Heart right ventricle (tissue), 16 donors: ENCODE measurements around the gene PPP4R4. TPM values are rescaled to one million over a fixed set of nuclear protein-coding genes. Genes with fewer than 3 reads are reported as not detected.

ENCODE experiments used
- ATAC-seq, 8 donors: fragments of 200-7000 bp; cut with Tn5 transposase; one replicate each; pipeline ENCODE4 v1.9.1; 2020; ENCODE audit warnings: mild to moderate bottlenecking in 8 of 8, moderate library complexity in 8 of 8, moderate number of reproducible peaks in 1 of 8
- DNase-seq, 2 donors: peaks; one replicate each; pipeline ENCODE4 v3.0.0-alpha.2; 2020
- H3K27ac ChIP-seq, 10 donors: fragments of 200-600 bp; sonication (generic) in 2 of 10; one replicate each; pipeline versions ENCODE4 v1.5.0 to v1.8.0; 2020 to 2022; ENCODE audit warnings: mild to moderate bottlenecking in 3 of 10
- H3K27me3 ChIP-seq, 7 donors: fragments of 200-600 bp; one replicate each; pipeline ENCODE4 v1.8.0; 2021 to 2022; ENCODE audit warnings: mild to moderate bottlenecking in 2 of 7
- H3K36me3 ChIP-seq, 9 donors: fragments of 200-600 bp; sonication (generic) in 1 of 9; one replicate each; pipeline versions ENCODE4 v1.5.0 to v1.8.0; 2020 to 2022; ENCODE audit warnings: mild to moderate bottlenecking in 2 of 9
- H3K4me1 ChIP-seq, 9 donors: fragments of 200-600 bp; sonication (generic) in 1 of 9; one replicate each; pipeline versions ENCODE4 v1.5.0 to v1.8.0; 2020 to 2022; ENCODE audit warnings: mild to moderate bottlenecking in 4 of 9
- H3K4me3 ChIP-seq, 10 donors: fragments of 200-600 bp; sonication (generic) in 2 of 10; one replicate each; pipeline versions ENCODE4 v1.5.0 to v1.8.0; 2020 to 2022; ENCODE audit warnings: mild to moderate bottlenecking in 7 of 10, moderate library complexity in 2 of 10
- H3K9me3 ChIP-seq, 11 donors: fragments of 200-600 bp in 10 of 11; sonication (generic) in 2 of 11; one replicate each; pipeline versions ENCODE4 v1.5.0 to v1.8.0; 2013 to 2022; ENCODE audit warnings: mild to moderate bottlenecking in 2 of 11, control low read depth in 1 of 11, moderate library complexity in 1 of 11
- CTCF ChIP-seq, 9 donors: fragments of 200-600 bp; sonication (generic) in 2 of 9; IDR thresholded peaks; one replicate each; pipeline versions ENCODE4 v1.5.0 to v1.8.0; 2021 to 2022; ENCODE audit warnings: antibody characterized with exemption in 9 of 9, mild to moderate bottlenecking in 5 of 9, moderate library complexity in 1 of 9
- WGBS, 2 donors: extraction: QIAGEN DNeasy Blood & Tissue Kit; methylation state at CpG; one replicate each; pipeline ENCODE4 v1.1.7; 2013; ENCODE audit warnings: inconsistent platforms in 1 of 2; 5-methylcytosine and 5-hydroxymethylcytosine counted together
- intact Hi-C, 10 donors: fragments of 100-400 bp; cut with DNase I; formaldehyde crosslinking; loops; one replicate each; pipeline versions ENCODE4 v1.11.1 to v1.14.2; 2022
- polyA plus RNA-seq, 2 donors: library from polyadenylated mRNA; stranded (reverse); fragments of 200-250 nt; gene quantifications; one replicate each; pipeline ENCODE4 v1.2.3, GENCODE V29; 2013
- total RNA-seq, 10 donors: library from RNA; stranded (reverse); fragmentation: NEBNext Ultra II Directional in 3 of 10; extraction: Animal tissue kit (Norgen Biotek cat#: 25700) in 3 of 10; gene quantifications; one replicate each; pipeline versions ENCODE4 v1.2.1 to v1.2.4, GENCODE V29; 2021 to 2023
- donor health status: Arrhythmogenic right ventricular cardiomyopathy.
- donor health status: ischemic (EF 13 %, LVEDD 7.1; RV severe dilation, severe dysfunction).
- donor health status: healthy with polysubstance abuse.
- donor health status: DM: no; HTN: yes; CAD: no.
- donor health status: DM: no; HTN: no; CAD: no.
- donor health status: ischemic (EF 25% LVEDD 6.9; RV normal size, moderate dysfunction).
- donor health status: ischemic (EF 25% LVEDD 5.7; RV mildly dilated, moderate dysfunction).
- donor health status: healthy.
- donor health status: DM: yes; HTN: yes; CAD: no.
- donor health status: Ischemic cardiomyopathy.
- donor health status: ischemic (EF 35%, LVEDD 5.7; RV mildly dilated, moderate dysfunction).
- donor health status: nonischemic (EF 11% LVEDD 7.7; RV severe dilation, severe dysfunction).
- donor health status: DM: yes; HTN: yes; CAD: no.
- donor health status: PGD.
- donor health status: ischemic (EF 29% LVEDD 5.4; RV normal size, mild dysfunction).
- donor health status: nonischemic (EF 23%, LVEDD 6.1; RV moderate dilation, normal function).

Gene PPP4R4
- total and polyA plus RNA-seq, 12 donors: 0.13 to 0.94 (median 0.31) TPM; not detected in 5

DNA sequence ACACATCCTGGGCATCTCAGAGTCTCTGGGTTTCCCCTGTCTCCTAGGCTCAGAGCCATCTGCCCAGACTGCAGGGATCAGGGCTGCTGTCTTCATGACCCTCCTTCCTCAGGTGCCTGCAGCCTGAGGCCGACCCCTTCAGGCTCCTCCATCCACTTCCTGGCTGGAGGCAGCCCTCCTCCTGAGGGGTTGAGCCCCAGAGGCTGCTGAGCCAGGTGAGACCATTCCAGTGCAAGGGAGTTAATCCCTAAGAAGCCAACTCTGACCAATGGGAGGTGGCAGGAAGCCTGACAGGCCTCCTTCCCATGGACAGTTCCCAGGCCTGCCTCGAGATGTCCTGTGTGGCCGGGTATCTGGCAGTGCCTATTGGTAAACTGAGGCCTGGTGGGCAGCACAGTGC, 8.4 kb upstream of the PPP4R4 start:
- Histone ChIP-seq H3K27me3 (peaks cover 0 to 19% (median 13%) of the 10 kb centered on the region in 7 donors), H3K4me3 (no peak overlapping the region), H3K9me3 (no peaks in the 10 kb centered on the region), H3K27ac (no peak overlapping the region), H3K36me3 (no peaks in the 10 kb centered on the region), H3K4me1 (peaks cover 0 to 11% (median 10%) of the 10 kb centered on the region in 9 donors)
- ATAC-seq (peak in 2 of 8 donors; percentile 10 to 50), DNase-seq (no peak)
- WGBS, 2 donors: 77 to 80% methylated on average over 3 of the region's 3 CpGs
- intact Hi-C loops: no loop called here
- TF ChIP-seq CTCF (IDR thresholded peaks at IDR 0.05): no peak

DNA sequence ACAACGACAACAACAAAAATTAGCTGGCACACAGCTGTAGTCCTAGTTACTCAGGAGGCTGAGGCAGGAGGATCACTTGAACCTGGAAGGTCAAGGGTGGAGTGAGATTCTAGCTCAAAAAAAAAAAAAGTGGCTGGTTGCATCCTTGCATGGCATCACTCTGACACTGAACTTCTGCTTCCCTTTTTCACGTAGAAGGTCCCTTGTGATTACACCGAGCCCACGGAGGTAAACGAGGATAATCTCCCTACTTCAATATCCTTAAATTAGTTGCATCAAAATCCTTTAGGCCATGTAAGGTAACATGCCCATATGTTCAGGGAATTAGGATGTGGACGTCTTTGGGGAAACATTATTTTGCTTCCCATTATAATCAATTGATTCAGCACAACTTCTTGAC, 4.0 kb upstream of the PPP4R4 start:
- intact Hi-C loops: loop anchor here in 2 of 10 donors (5.0 kb wide), 2 partner anchors 33 to 1368 kb away; no protein-coding TSS in a partner anchor

GRCh38 chr14:94171208-94171607, 2.9 kb upstream of the PPP4R4 start:
- no peak for DNase-seq
- peaks cover 6 to 24% (median 18%) of the 10 kb centered on the region in 9 donors for H3K4me1 ChIP-seq
- 30 to 33% methylated on average over 3 of the region's 3 CpGs for WGBS, 2 donors
- H3K9me3 ChIP-seq: no peaks in the 10 kb centered on the region
- H3K27me3 ChIP-seq: peaks cover 0 to 38% (median 19%) of the 10 kb centered on the region in 7 donors
- TF ChIP-seq CTCF (IDR thresholded peaks at IDR 0.05): no peak
- intact Hi-C loops: loop anchor here in 2 of 10 donors (5.0 kb wide), 2 partner anchors 34 to 1369 kb away; no protein-coding TSS in a partner anchor
- no peaks in the 10 kb centered on the region for H3K36me3 ChIP-seq
- H3K4me3 ChIP-seq: no peak overlapping the region
- ATAC-seq: no peak
- no peak overlapping the region for H3K27ac ChIP-seq

More for the DNA sequence above, 4.0 kb upstream of the PPP4R4 start:
- ATAC-seq (no peak), DNase-seq (no peak)
- 82 to 85% methylated on average over 6 of the region's 6 CpGs for WGBS, 2 donors
- Histone ChIP-seq H3K9me3 (no peaks in the 10 kb centered on the region), H3K4me1 (peaks cover 6 to 16% (median 14%) of the 10 kb centered on the region in 9 donors), H3K27me3 (peaks cover 0 to 29% (median 17%) of the 10 kb centered on the region in 7 donors), H3K36me3 (no peaks in the 10 kb centered on the region), H3K27ac (no peak overlapping the region), H3K4me3 (no peak overlapping the region)
- no peak for TF ChIP-seq CTCF (IDR thresholded peaks at IDR 0.05)

DNA sequence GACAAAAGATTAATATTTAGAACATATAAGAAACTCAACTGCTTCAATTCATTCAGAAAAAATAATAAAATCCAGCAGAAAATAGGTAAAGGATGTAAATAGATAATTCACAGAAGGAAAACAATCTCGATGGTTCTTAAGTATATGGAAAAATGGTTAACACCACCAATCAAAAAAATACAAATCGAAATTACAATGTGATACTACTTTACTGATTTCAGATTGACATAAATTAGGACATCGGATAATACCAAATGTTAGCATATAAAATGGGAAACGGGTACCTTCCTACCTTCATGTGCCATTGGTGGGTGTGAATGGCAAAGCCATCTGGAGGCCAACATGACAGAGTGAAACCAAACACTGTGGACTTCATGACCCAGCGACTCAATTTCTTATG, 1.6 kb upstream of the PPP4R4 start:
- DNase-seq (no peak), ATAC-seq (no peak)
- Histone ChIP-seq H3K36me3 (no peaks in the 10 kb centered on the region), H3K4me1 (peaks cover 6 to 24% (median 18%) of the 10 kb centered on the region in 9 donors), H3K27me3 (peaks cover 0 to 52% (median 23%) of the 10 kb centered on the region in 7 donors), H3K9me3 (no peaks in the 10 kb centered on the region), H3K4me3 (no peak overlapping the region), H3K27ac (no peak overlapping the region)
- 87 to 88% methylated on average over 5 of the region's 5 CpGs for WGBS, 2 donors
- no peak for TF ChIP-seq CTCF (IDR thresholded peaks at IDR 0.05)
- intact Hi-C loops: loop anchor here in 2 of 10 donors (5.0 kb wide), 2 partner anchors 35 to 1370 kb away; no protein-coding TSS in a partner anchor
